Right lobe of liver (tissue), 6 donors: Measurements from ENCODE around the gene SOX14. TPM values are rescaled to one million over a fixed set of nuclear protein-coding genes. Genes with fewer than 3 reads are reported as not detected.

Source experiments
- ATAC-seq, 4 donors: fragments of 200-7000 bp; cut with Tn5 transposase; one replicate each; pipeline ENCODE4 v1.9.1; 2020; ENCODE audit warnings: mild to moderate bottlenecking in 4 of 4, moderate library complexity in 4 of 4
- DNase-seq, 3 donors: peaks; one replicate each; pipeline ENCODE4 v3.0.0-alpha.2; 2020
- H3K27ac ChIP-seq, 3 donors: fragments of 200-600 bp; one replicate each; pipeline ENCODE4 v1.8.0; 2022
- H3K27me3 ChIP-seq, 2 donors: fragments of 200-600 bp; one replicate each; pipeline ENCODE4 v1.8.0; 2022
- H3K36me3 ChIP-seq, 4 donors: fragments of 200-600 bp; sonication (generic) in 1 of 4; one replicate each; pipeline versions ENCODE4 v1.5.1 to v1.8.0; 2017 to 2022; ENCODE audit warnings: control low read depth in 1 of 4
- H3K4me1 ChIP-seq, 4 donors: fragments of 200-600 bp; sonication (generic) in 1 of 4; one replicate each; pipeline versions ENCODE4 v1.5.1 to v1.8.0; 2017 to 2022; ENCODE audit warnings: control low read depth in 1 of 4
- H3K4me3 ChIP-seq, 3 donors: fragments of 200-600 bp; one replicate each; pipeline ENCODE4 v1.8.0; 2022
- H3K9me3 ChIP-seq, 4 donors: fragments of 200-600 bp; sonication (generic) in 1 of 4; one replicate each; pipeline versions ENCODE4 v1.5.1 to v1.8.0; 2017 to 2022; ENCODE audit warnings: control low read depth in 1 of 4
- POLR2A ChIP-seq: fragments of 450-650 bp; IDR thresholded peaks from one replicate; pipeline ENCODE4 v1.6.1; 2017; ENCODE audit warnings: antibody characterized with exemption, mild to moderate bottlenecking
- WGBS: methylation state at CpG from one replicate; pipeline ENCODE4 v1.1.6; 2018; ENCODE audit warnings: low coverage, low lambda C conversion rate; ENCODE audit not compliant: insufficient coverage; ENCODE audit errors: missing lambda C conversion rate; 5-methylcytosine and 5-hydroxymethylcytosine counted together
- intact Hi-C, 2 donors: fragments of 100-400 bp; cut with DNase I; formaldehyde crosslinking; loops; one replicate each; pipeline versions ENCODE4 v1.11.2 to v1.14.1; 2022
- long read RNA-seq: library from polyadenylated mRNA; unstranded; transcript quantifications from one replicate; pipeline ENCODE4 v2.0.0, GENCODE V29; 2019
- total RNA-seq, 6 experiments: library from RNA; depleted of rRNA in 2 of 6; stranded (reverse); fragments of >200 nt in 2 of 6; fragmentation: NEBNext Ultra II Directional in 3 of 6; extraction: Animal tissue kit (Norgen Biotek cat#: 25700) in 3 of 6; gene quantifications; one replicate each; pipeline versions ENCODE4 v1.1.0 to v1.2.4, GENCODE V29; 2016 to 2023
- TF ChIP-seq, protein P1 (sequence below), 4 donors: fragments of 200-600 bp in 3 of 4; fragments of 450-650 bp in 1 of 4; IDR thresholded peaks; one replicate each; pipeline versions ENCODE4 v1.5.1 to v1.8.0; 2016 to 2022; ENCODE audit warnings: antibody characterized with exemption in 4 of 4, mild to moderate bottlenecking in 2 of 4
- donor health status: DM: no; HTN: yes; CAD: no.
- donor health status: DM: no; HTN: no; CAD: no.
- donor health status: DM: no; HTN: no; CAD: no.
- donor health status: DM: no; HTN: yes; CAD: no.
- donor health status: DM: no; HTN: yes; CAD: no.

SOX14 gene
- total RNA-seq: not detected
- long read RNA-seq: 0 reads

DNA sequence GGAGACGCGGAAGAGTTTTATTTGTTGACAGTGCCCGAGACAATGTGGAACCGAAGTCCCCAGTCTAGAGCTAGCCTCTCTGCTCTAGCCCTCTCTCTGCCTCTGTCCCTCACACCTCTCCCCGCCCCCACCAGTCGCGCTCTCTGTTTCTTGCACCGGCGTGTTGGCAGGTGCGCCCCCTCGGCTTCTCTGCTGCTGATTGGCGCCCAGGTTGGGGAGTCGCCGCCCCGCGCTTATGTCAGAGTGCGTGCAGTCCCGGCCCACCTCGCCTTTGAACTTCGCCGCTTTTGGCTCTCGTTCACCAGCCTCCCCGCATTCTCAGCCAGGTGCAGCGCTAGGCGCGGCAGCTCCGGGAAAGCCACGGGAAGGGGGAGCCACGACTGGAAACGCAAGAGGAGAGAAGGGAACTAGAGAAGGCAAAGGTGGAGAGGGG lies at the start of gene SOX14:
TSS of gene SOX14 (plus strand) at position 315 of the 433 bp plus-strand sequence. CDS start 470 bp downstream, outside the sequence.
- peak in 2 of 3 donors; percentile 31 to 59 for DNase-seq
- peak; percentile 30 to 57 (median 44) for ATAC-seq
- intact Hi-C loops: no loop called here
- Histone ChIP-seq H3K4me1 (peaks cover 0 to 25% (median 5%) of the 10 kb centered on the region in 4 donors), H3K4me3 (no peak within 1 kb of the TSS), H3K27me3 (peaks cover 15 to 55% of the 10 kb centered on the region in 2 donors), H3K36me3 (no peaks in the 10 kb centered on the region), H3K27ac (no peak within 1 kb of the TSS), H3K9me3 (no peaks in the 10 kb centered on the region)
- no peak for TF ChIP-seq POLR2A
- TF ChIP-seq, protein P1, sequence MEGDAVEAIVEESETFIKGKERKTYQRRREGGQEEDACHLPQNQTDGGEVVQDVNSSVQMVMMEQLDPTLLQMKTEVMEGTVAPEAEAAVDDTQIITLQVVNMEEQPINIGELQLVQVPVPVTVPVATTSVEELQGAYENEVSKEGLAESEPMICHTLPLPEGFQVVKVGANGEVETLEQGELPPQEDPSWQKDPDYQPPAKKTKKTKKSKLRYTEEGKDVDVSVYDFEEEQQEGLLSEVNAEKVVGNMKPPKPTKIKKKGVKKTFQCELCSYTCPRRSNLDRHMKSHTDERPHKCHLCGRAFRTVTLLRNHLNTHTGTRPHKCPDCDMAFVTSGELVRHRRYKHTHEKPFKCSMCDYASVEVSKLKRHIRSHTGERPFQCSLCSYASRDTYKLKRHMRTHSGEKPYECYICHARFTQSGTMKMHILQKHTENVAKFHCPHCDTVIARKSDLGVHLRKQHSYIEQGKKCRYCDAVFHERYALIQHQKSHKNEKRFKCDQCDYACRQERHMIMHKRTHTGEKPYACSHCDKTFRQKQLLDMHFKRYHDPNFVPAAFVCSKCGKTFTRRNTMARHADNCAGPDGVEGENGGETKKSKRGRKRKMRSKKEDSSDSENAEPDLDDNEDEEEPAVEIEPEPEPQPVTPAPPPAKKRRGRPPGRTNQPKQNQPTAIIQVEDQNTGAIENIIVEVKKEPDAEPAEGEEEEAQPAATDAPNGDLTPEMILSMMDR (IDR thresholded peaks at IDR 0.05): no peak
- 1% methylated on average over 30 of the region's 30 CpGs for WGBS

DNA sequence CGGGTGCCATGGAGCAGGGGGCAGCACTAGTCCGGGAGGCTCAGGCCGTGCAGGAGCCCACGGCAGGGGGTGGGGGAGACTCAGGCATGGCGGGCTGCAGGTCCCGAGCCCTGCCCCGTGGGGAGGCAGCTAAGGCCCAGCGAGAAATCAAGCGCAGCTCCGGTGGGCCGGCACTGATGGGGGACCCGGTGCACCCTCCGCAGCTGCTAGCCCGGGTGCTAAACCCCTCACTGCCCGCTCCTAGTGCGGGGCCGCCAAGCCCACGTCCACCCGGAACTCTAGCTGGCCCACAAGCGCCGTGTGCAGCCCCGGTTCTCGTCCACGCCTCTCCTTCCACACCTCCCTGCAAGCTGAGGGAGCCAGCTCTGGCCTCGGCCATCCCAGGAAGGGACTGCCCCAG lies 49.6 kb upstream of the SOX14 start:
- Histone ChIP-seq H3K27me3 (no peaks in the 10 kb centered on the region), H3K36me3 (no peaks in the 10 kb centered on the region), H3K27ac (no peak overlapping the region), H3K9me3 (no peaks in the 10 kb centered on the region), H3K4me3 (no peak overlapping the region), H3K4me1 (no peaks in the 10 kb centered on the region)
- intact Hi-C loops: loop anchor here in 1 of 2 donors (10.0 kb wide), 1 partner anchor 230 kb away; no protein-coding TSS in a partner anchor
- ATAC-seq (no peak), DNase-seq (no peak)
- WGBS: 80% methylated on average over 1 of the region's 25 CpGs
- TF ChIP-seq, protein P1 (IDR thresholded peaks at IDR 0.05): no peak
- no peak for TF ChIP-seq POLR2A

DNA sequence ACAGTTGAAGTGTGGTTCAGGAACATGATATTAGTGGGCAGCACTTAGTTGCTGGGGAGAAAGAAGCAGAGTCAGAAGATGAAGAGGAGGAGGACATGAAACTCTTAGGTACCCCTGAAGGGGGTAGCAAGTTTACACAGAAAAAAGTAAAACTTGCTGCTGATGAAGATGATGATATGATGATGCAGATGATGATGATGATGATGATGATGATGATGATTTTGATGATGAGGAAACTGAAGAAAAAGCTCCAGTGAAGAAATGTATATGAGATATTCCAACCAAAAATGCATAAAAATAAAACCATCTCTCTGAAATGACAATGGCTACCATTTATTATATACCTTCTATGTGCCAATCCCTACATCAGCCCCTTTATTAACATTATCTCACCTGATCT lies 39.9 kb upstream of the SOX14 start:
- TF ChIP-seq POLR2A: no peak
- TF ChIP-seq, protein P1 (IDR thresholded peaks at IDR 0.05): no peak
- Histone ChIP-seq H3K9me3 (no peaks in the 10 kb centered on the region), H3K36me3 (no peaks in the 10 kb centered on the region), H3K27ac (no peak overlapping the region), H3K4me3 (no peak overlapping the region), H3K27me3 (no peaks in the 10 kb centered on the region), H3K4me1 (no peaks in the 10 kb centered on the region)
- intact Hi-C loops: no loop called here
- DNase-seq: no peak
- ATAC-seq: no peak

DNA sequence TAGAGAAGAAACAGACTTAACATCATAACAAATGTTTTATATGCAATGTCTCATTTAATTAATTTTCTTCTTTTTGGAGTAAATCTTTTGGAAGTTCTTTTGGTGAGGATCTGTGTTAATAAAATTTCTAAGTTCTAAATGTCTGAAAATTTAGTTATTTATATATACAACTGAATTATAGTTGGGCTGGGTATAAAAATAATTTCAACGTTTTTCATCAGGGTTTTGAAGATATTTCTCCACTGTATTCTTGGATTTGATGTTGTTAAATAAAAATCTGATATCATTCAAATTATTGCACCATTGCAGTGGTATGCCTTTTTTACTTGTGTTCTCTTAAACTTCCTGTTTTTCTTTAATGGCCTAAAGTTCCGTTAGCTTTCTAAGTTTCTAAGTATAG lies 26.9 kb upstream of the SOX14 start:
- ATAC-seq: no peak
- intact Hi-C loops: no loop called here
- WGBS: 42% methylated on average over 2 of the region's 2 CpGs

More for the DNA sequence above, 26.9 kb upstream of the SOX14 start:
- no peak for DNase-seq
- H3K4me3 ChIP-seq: no peak overlapping the region
- no peaks in the 10 kb centered on the region for H3K9me3 ChIP-seq
- TF ChIP-seq, protein P1 (IDR thresholded peaks at IDR 0.05): no peak
- TF ChIP-seq POLR2A: no peak
- H3K27ac ChIP-seq: no peak overlapping the region
- H3K27me3 ChIP-seq: no peaks in the 10 kb centered on the region
- H3K36me3 ChIP-seq: no peaks in the 10 kb centered on the region
- H3K4me1 ChIP-seq: no peaks in the 10 kb centered on the region
